Measurements from ENCODE around the gene COTL1.

The COTL1 gene

GRCh38 chr16:84548971-84549844, 68.7 kb downstream of the COTL1 start:
- DNase-seq (ENCODE audit: low read depth), result no peak

- no peak for DNase-seq (ENCODE audit: low read depth)
These were observed 69.4 kb downstream of the COTL1 start for GRCh38 chr16:84548508-84548907.

- no peak for DNase-seq (ENCODE audit: low read depth)
These were observed 70.3 kb downstream of the COTL1 start for GRCh38 chr16:84547546-84548061.

- no peak for DNase-seq (ENCODE audit: low read depth)
These were observed 71.0 kb downstream of the COTL1 start for GRCh38 chr16:84546669-84547545.

GRCh38 chr16:84545114-84545737, 72.7 kb downstream of the COTL1 start:
- no peak for DNase-seq (ENCODE audit: low read depth)

- no peak for DNase-seq (ENCODE audit: low read depth)
These were observed 73.7 kb downstream of the COTL1 start for GRCh38 chr16:84544031-84544773.

- no peak for DNase-seq (ENCODE audit: low read depth)
These were observed 74.6 kb downstream of the COTL1 start for GRCh38 chr16:84543253-84543652.

- DNase-seq (ENCODE audit: low read depth), result no peak
These were observed 75.7 kb downstream of the COTL1 start for GRCh38 chr16:84541999-84542817.

- no peak for DNase-seq (ENCODE audit: low read depth)
These were observed 77.7 kb downstream of the COTL1 start for GRCh38 chr16:84540194-84540593.

- no peak for DNase-seq (ENCODE audit: low read depth)
These were observed 79.5 kb downstream of the COTL1 start for GRCh38 chr16:84538222-84538840.

GRCh38 chr16:84537491-84538151, 80.3 kb downstream of the COTL1 start:
- no peak for DNase-seq (ENCODE audit: low read depth)

- no peak for DNase-seq (ENCODE audit: low read depth)
These were observed 82.0 kb downstream of the COTL1 start for GRCh38 chr16:84535851-84536250.

GRCh38 chr16:84535408-84535807, 82.5 kb downstream of the COTL1 start:
- DNase-seq (ENCODE audit: low read depth), result no peak

GRCh38 chr16:84534815-84535214, 83.1 kb downstream of the COTL1 start:
- DNase-seq (ENCODE audit: low read depth), result no peak

GRCh38 chr16:84532855-84533486, 84.9 kb downstream of the COTL1 start:
- DNase-seq (ENCODE audit: low read depth), result no peak

- peak; percentile 78 for DNase-seq (ENCODE audit: low read depth)
These were observed 85.6 kb downstream of the COTL1 start for GRCh38 chr16:84532291-84532724.

GRCh38 chr16:84531671-84532111, 86.2 kb downstream of the COTL1 start:
- no peak for DNase-seq (ENCODE audit: low read depth)

- DNase-seq (ENCODE audit: low read depth), result no peak
These were observed 87.3 kb downstream of the COTL1 start for GRCh38 chr16:84530590-84530989.

- DNase-seq (ENCODE audit: low read depth), result no peak
These were observed 88.3 kb downstream of the COTL1 start for GRCh38 chr16:84529607-84530006.
